OCI-LY1 (cell line): ENCODE results near the gene DIP2C.

Experiments used
- H2AFZ ChIP-seq: fragments of 200-600 bp; sonication (generic), shearing (Covaris generic); 2 replicates; pipeline ENCODE4 v1.6.0; 2014; ENCODE audit warnings: antibody characterized with exemption, mild to moderate bottlenecking, low read length
- H3F3A ChIP-seq: fragments of 200-600 bp; sonication (generic), shearing (Covaris generic); 2 replicates; pipeline ENCODE4 v1.6.0; 2014; ENCODE audit warnings: mild to moderate bottlenecking, antibody characterized with exemption, low read length, moderate library complexity; ENCODE audit not compliant: insufficient read depth
- H3K27ac ChIP-seq: fragments of 200-600 bp; sonication (generic); 2 replicates; pipeline ENCODE4 v1.5.1; 2014; ENCODE audit warnings: low read length, mixed run types, mild to moderate bottlenecking, low read depth; ENCODE audit not compliant: poor library complexity, severe bottlenecking
- H3K27me3 ChIP-seq: fragments of 200-600 bp; sonication (generic); 2 replicates; pipeline ENCODE4 v1.6.0; 2014; ENCODE audit warnings: antibody characterized with exemption, mild to moderate bottlenecking, low read length, moderate library complexity; ENCODE audit not compliant: insufficient read depth
- H3K36me3 ChIP-seq: fragments of 200-600 bp; sonication (generic); 2 replicates; pipeline ENCODE4 v1.6.1; 2014; ENCODE audit warnings: mild to moderate bottlenecking, antibody characterized with exemption, low read length, moderate library complexity, mixed read lengths; ENCODE audit not compliant: insufficient read depth
- H3K4me1 ChIP-seq: fragments of 200-600 bp; sonication (generic); 2 replicates; pipeline ENCODE4 v1.5.1; 2014; ENCODE audit warnings: mild to moderate bottlenecking, low read length, moderate library complexity; ENCODE audit not compliant: insufficient read depth, severe bottlenecking
- H3K4me2 ChIP-seq: fragments of 200-600 bp; sonication (generic), shearing (Covaris generic); 2 replicates; pipeline ENCODE4 v1.6.1; 2014; ENCODE audit warnings: low read length
- H3K4me3 ChIP-seq: fragments of 200-600 bp; sonication (generic); 2 replicates; pipeline ENCODE4 v1.5.1; 2014; ENCODE audit warnings: low read length, low read depth, mild to moderate bottlenecking, mixed read lengths; ENCODE audit not compliant: poor library complexity, severe bottlenecking
- H3K79me2 ChIP-seq: fragments of 200-600 bp; shearing (Covaris generic); 2 replicates; pipeline ENCODE4 v1.6.1; 2016; ENCODE audit warnings: mixed run types, low read length, mixed read lengths; ENCODE audit not compliant: insufficient read depth
- H3K9ac ChIP-seq: fragments of 200-600 bp; sonication (generic), shearing (Covaris generic); 2 replicates; pipeline ENCODE4 v1.6.1; 2014; ENCODE audit warnings: mild to moderate bottlenecking, low read length, mixed read lengths
- H3K9me2 ChIP-seq: fragments of 200-600 bp; sonication (generic), shearing (Covaris generic); 2 replicates; pipeline ENCODE4 v1.6.1; 2014; ENCODE audit warnings: low read depth, mild to moderate bottlenecking, low read length, mixed read lengths
- H3K9me3 ChIP-seq: fragments of 200-600 bp; shearing (Covaris generic); 2 replicates; pipeline ENCODE4 v1.6.1; 2014; ENCODE audit warnings: low read length, mixed read lengths
- H4K20me1 ChIP-seq: fragments of 200-600 bp; sonication (generic), shearing (Covaris generic); 2 replicates; pipeline ENCODE4 v1.6.0; 2016; ENCODE audit warnings: mild to moderate bottlenecking, low read length; ENCODE audit not compliant: insufficient read depth
- EZH2 ChIP-seq: fragments of 200-600 bp; sonication (generic), shearing (Covaris generic); IDR thresholded peaks from 2 replicates; pipeline ENCODE4 v1.8.0; 2017; ENCODE audit warnings: borderline replicate concordance, mixed run types, mild to moderate bottlenecking, antibody characterized with exemption, low read length, moderate library complexity, mixed read lengths
- TF ChIP-seq, protein P1 (sequence below): fragments of 200-600 bp; sonication (generic), shearing (Covaris generic); IDR thresholded peaks from 2 replicates; pipeline ENCODE4 v1.5.1; 2017; ENCODE audit warnings: mild to moderate bottlenecking, antibody characterized with exemption, low read length, moderate library complexity, mixed read lengths

Gene DIP2C

DNA sequence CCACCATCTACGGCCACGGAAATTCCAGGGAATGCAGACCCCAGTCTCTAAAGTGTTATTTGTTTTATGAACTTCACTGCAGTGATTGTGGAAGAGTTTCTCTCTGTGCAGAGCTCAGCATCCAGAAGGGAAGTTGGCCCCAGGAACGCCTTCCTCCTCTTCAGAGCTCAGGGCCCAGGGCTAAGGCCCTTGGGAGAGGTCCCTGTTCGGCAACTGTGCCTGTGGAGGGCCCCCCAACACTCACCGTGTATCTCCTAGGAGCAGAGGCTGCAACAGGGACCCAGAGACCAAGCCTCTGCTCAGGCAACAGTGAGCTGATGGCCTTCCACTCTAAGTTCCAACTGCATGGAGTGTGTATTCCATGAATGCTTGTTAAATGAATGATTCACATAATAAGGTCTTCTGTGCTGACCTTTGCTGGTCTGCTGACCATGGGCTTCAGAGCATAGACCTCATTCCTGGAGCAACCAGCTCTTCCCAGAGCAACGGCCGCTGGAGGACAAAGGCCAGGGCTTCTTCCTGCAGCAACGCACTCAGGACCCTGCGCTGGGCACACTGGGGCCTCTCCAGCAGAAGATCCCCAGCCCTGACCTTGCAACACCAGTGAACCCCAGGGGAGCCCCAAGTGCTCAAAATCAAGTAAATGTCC is 7.7 kb downstream of the DIP2C start:
- no peaks in the 10 kb centered on the region for H3F3A ChIP-seq
- H3K9ac ChIP-seq = no peak overlapping the region
- no peaks in the 10 kb centered on the region for H3K36me3 ChIP-seq
- TF ChIP-seq EZH2 = no peak
- TF ChIP-seq, protein P1, sequence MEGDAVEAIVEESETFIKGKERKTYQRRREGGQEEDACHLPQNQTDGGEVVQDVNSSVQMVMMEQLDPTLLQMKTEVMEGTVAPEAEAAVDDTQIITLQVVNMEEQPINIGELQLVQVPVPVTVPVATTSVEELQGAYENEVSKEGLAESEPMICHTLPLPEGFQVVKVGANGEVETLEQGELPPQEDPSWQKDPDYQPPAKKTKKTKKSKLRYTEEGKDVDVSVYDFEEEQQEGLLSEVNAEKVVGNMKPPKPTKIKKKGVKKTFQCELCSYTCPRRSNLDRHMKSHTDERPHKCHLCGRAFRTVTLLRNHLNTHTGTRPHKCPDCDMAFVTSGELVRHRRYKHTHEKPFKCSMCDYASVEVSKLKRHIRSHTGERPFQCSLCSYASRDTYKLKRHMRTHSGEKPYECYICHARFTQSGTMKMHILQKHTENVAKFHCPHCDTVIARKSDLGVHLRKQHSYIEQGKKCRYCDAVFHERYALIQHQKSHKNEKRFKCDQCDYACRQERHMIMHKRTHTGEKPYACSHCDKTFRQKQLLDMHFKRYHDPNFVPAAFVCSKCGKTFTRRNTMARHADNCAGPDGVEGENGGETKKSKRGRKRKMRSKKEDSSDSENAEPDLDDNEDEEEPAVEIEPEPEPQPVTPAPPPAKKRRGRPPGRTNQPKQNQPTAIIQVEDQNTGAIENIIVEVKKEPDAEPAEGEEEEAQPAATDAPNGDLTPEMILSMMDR = no peak
- H3K27ac ChIP-seq = no peak overlapping the region
- H3K9me2 ChIP-seq = no peaks in the 10 kb centered on the region
- H3K27me3 ChIP-seq = no peaks in the 10 kb centered on the region
- no peak overlapping the region for H3K4me2 ChIP-seq
- no peaks in the 10 kb centered on the region for H4K20me1 ChIP-seq
- H3K4me1 ChIP-seq = peaks cover 9% of the 10 kb centered on the region
- H3K9me3 ChIP-seq = no peaks in the 10 kb centered on the region
- no peak overlapping the region for H2AFZ ChIP-seq
- H3K79me2 ChIP-seq = no peaks in the 10 kb centered on the region
- no peak overlapping the region for H3K4me3 ChIP-seq

DNA sequence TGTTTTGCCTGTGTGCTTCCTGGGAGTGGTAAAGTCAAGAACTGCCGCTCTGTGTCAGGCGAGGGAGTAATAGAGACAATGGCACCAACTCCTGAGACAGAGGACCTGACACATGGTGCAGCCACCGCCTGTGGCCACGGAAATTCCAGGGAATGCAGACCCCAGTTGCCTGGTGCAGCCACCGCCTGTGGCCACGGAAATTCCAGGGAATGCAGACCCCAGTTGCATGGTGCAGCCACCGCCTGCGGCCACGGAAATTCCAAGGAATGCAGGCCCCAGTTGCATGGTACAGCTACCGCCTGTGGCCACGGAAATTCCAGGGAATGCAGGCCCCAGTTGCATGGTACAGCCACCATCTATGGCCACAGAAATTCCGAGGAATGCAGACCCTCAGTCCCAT is 8.7 kb downstream of the DIP2C start:
- H3K27ac ChIP-seq = no peak overlapping the region
- no peaks in the 10 kb centered on the region for H3K79me2 ChIP-seq
- no peaks in the 10 kb centered on the region for H3F3A ChIP-seq
- no peak overlapping the region for H2AFZ ChIP-seq
- H3K36me3 ChIP-seq = no peaks in the 10 kb centered on the region
- peaks cover 9% of the 10 kb centered on the region for H3K4me1 ChIP-seq
- no peak overlapping the region for H3K9ac ChIP-seq
- H3K4me2 ChIP-seq = no peak overlapping the region
- H3K27me3 ChIP-seq = no peaks in the 10 kb centered on the region
- H3K9me2 ChIP-seq = no peaks in the 10 kb centered on the region
- H3K9me3 ChIP-seq = no peaks in the 10 kb centered on the region
- TF ChIP-seq EZH2 = no peak
- TF ChIP-seq, protein P1 = no peak
- no peaks in the 10 kb centered on the region for H4K20me1 ChIP-seq
- no peak overlapping the region for H3K4me3 ChIP-seq

DNA sequence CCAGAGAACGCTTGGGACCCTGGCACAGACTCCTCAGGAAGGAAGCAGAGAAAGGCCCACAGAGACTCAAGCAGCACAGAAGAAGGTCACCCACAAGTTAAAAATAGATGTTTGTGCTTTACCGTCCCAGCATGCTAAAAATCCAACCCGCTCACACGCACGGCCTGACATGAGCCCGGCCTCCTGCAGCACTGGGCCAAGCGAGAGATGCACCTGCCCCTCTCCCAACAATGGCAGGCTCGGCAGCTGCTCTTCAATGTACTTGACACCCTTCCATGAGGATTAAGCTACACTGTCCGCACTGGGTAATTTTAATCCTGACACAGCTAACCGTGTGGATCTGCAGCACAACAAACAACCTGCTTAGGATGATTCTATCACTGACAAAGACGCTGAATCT is 9.3 kb downstream of the DIP2C start:
- Histone ChIP-seq H3K27ac (no peak overlapping the region), H3K4me1 (peaks cover 9% of the 10 kb centered on the region), H3K4me2 (peak overlapping the region; percentile 23; the same call in 1 of the 2 replicates), H3F3A (no peaks in the 10 kb centered on the region), H3K9me3 (no peaks in the 10 kb centered on the region), H3K36me3 (no peaks in the 10 kb centered on the region), H2AFZ (no peak overlapping the region), H4K20me1 (no peaks in the 10 kb centered on the region), H3K9ac (no peak overlapping the region), H3K27me3 (no peaks in the 10 kb centered on the region), H3K9me2 (no peaks in the 10 kb centered on the region), H3K4me3 (no peak overlapping the region), H3K79me2 (no peaks in the 10 kb centered on the region)
- TF ChIP-seq, protein P1 = no peak
- TF ChIP-seq EZH2 = no peak
